Vagina (tissue), 2 donors: ENCODE results near the gene UBE2J1.

Source experiments
- POLR2A ChIP-seq, 2 donors: fragments of 450-650 bp; IDR thresholded peaks; one replicate each; pipeline ENCODE4 v1.6.1; 2017; ENCODE audit warnings: antibody characterized with exemption in 2 of 2, mild to moderate bottlenecking in 2 of 2, moderate library complexity in 2 of 2
- POLR2AphosphoS5 ChIP-seq, 2 donors: sonication (generic); formaldehyde crosslinking; IDR thresholded peaks; one replicate each; pipeline ENCODE4 v1.9.0; 2017; ENCODE audit warnings: antibody characterized with exemption in 2 of 2, mild to moderate bottlenecking in 2 of 2, low read depth in 1 of 2; ENCODE audit not compliant: insufficient read depth in 1 of 2
- TF ChIP-seq, protein P1 (sequence below), 3 experiments: fragments of 450-650 bp in 2 of 3; fragments of 200-600 bp in 1 of 3; sonication (generic) in 1 of 3; IDR thresholded peaks; one replicate each; pipeline ENCODE4 v1.5.1; 2017 to 2019; ENCODE audit warnings: antibody characterized with exemption in 3 of 3, mild to moderate bottlenecking in 2 of 3, moderate library complexity in 2 of 3

GRCh38 chr6:89359561-89359960 is 7.0 kb upstream of the UBE2J1 start:
- no peak for TF ChIP-seq POLR2AphosphoS5 (IDR thresholded peaks at IDR 0.05; ENCODE audit: insufficient read depth in 1 of 2, low read depth in 1 of 2)
- TF ChIP-seq, protein P1, sequence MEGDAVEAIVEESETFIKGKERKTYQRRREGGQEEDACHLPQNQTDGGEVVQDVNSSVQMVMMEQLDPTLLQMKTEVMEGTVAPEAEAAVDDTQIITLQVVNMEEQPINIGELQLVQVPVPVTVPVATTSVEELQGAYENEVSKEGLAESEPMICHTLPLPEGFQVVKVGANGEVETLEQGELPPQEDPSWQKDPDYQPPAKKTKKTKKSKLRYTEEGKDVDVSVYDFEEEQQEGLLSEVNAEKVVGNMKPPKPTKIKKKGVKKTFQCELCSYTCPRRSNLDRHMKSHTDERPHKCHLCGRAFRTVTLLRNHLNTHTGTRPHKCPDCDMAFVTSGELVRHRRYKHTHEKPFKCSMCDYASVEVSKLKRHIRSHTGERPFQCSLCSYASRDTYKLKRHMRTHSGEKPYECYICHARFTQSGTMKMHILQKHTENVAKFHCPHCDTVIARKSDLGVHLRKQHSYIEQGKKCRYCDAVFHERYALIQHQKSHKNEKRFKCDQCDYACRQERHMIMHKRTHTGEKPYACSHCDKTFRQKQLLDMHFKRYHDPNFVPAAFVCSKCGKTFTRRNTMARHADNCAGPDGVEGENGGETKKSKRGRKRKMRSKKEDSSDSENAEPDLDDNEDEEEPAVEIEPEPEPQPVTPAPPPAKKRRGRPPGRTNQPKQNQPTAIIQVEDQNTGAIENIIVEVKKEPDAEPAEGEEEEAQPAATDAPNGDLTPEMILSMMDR (IDR thresholded peaks at IDR 0.05), result no peak
- TF ChIP-seq POLR2A (IDR thresholded peaks at IDR 0.05), result no peak
